SK-N-SH (cell line): Measurements from ENCODE around the gene SLC39A13.

ENCODE experiments used
- CTCF ChIP-seq: fragments of 200-600 bp; sonication (generic); IDR thresholded peaks from 2 replicates; pipeline ENCODE4 v1.6.1; 2017; ENCODE audit warnings: antibody characterized with exemption, mild to moderate bottlenecking, moderate library complexity
- EP300 ChIP-seq, 2 experiments: IDR thresholded peaks; 2 replicates each; pipeline versions ENCODE4 v1.4.0 to v1.6.1; 2012; ENCODE audit warnings: borderline replicate concordance in 1 of 2, low read depth in 1 of 2, low read length in 1 of 2
- FOXJ3 ChIP-seq: sonication (generic); formaldehyde crosslinking; IDR thresholded peaks from 2 replicates; pipeline ENCODE4 v1.5.1; 2020; ENCODE audit warnings: mild to moderate bottlenecking, missing genetic modification reagents
- IRF3 ChIP-seq: fragments of 150-350 bp; IDR thresholded peaks from 2 replicates; pipeline ENCODE4 v1.6.1; 2016; ENCODE audit warnings: mild to moderate bottlenecking, low read depth, low read length
- JUND ChIP-seq: IDR thresholded peaks from 2 replicates; pipeline ENCODE4 v1.4.0; 2012
- MAX ChIP-seq: IDR thresholded peaks from 2 replicates; pipeline ENCODE4 v1.4.0; 2012; ENCODE audit warnings: low read depth
- MXI1 ChIP-seq: IDR thresholded peaks from 2 replicates; pipeline ENCODE4 v1.6.1; 2012; ENCODE audit warnings: mild to moderate bottlenecking, low read depth, low read length, improper control_type of control experiment

GRCh38 chr11:47403571-47403970 is 4.8 kb upstream of the SLC39A13 start:
- TF ChIP-seq FOXJ3 (no peak), EP300 (IDR thresholded peaks at IDR 0.05; ENCODE audit: borderline replicate concordance in 1 of 2, low read depth in 1 of 2, low read length in 1 of 2) (no peak), MAX (no peak), JUND (no peak), CTCF (no peak), IRF3 (no peak), MXI1 (no peak)
